Measurements from ENCODE around the gene RAD9A.

GRCh38 chr11:67396259-67396581 lies 4.4 kb downstream of the RAD9A start:
- TF ChIP-seq CTCF (IDR thresholded peaks at IDR 0.05) (no peak), POLR2A (IDR thresholded peaks at IDR 0.05) (no peak)
